Psoas muscle (tissue), 8 donors: ENCODE data around the gene UBL3. TPM values are rescaled to one million over a fixed set of nuclear protein-coding genes. Genes with fewer than 3 reads are reported as not detected.

Experiments used
- ATAC-seq, 4 donors: fragments of 200-7000 bp; cut with Tn5 transposase; one replicate each; pipeline ENCODE4 v1.9.1; 2020; ENCODE audit warnings: moderate library complexity in 3 of 4, mild to moderate bottlenecking in 2 of 4
- DNase-seq, 2 donors: peaks; one replicate each; pipeline ENCODE4 v3.0.0-alpha.2; 2020
- H3K27ac ChIP-seq: fragments of 200-600 bp; one replicate; pipeline ENCODE4 v1.8.0; 2022
- H3K27me3 ChIP-seq, 3 donors: fragments of 200-600 bp in 1 of 3; one replicate each; pipeline versions ENCODE4 v1.6.1 to v1.8.0; 2013 to 2022; ENCODE audit warnings: low read length in 2 of 3, mild to moderate bottlenecking in 2 of 3, moderate library complexity in 1 of 3; ENCODE audit not compliant: insufficient read depth in 3 of 3
- H3K36me3 ChIP-seq, 2 donors: fragments of 200-600 bp in 1 of 2; one replicate each; pipeline versions ENCODE4 v1.6.1 to v1.8.0; 2013 to 2022; ENCODE audit warnings: low read depth in 1 of 2, mild to moderate bottlenecking in 1 of 2, moderate library complexity in 1 of 2; ENCODE audit not compliant: insufficient read depth in 1 of 2
- H3K4me1 ChIP-seq: fragments of 200-600 bp; one replicate; pipeline ENCODE4 v1.8.0; 2022
- H3K4me3 ChIP-seq: fragments of 200-600 bp; one replicate; pipeline ENCODE4 v1.8.0; 2022; ENCODE audit warnings: mild to moderate bottlenecking
- H3K9me3 ChIP-seq: fragments of 200-600 bp; one replicate; pipeline ENCODE4 v1.8.0; 2022
- WGBS, 3 donors: extraction: QIAGEN DNeasy Blood & Tissue Kit; methylation state at CpG; one replicate each; pipeline versions ENCODE4 v1.1.6 to v1.1.7; 2013; 5-methylcytosine and 5-hydroxymethylcytosine counted together
- intact Hi-C, 2 donors: fragments of 100-400 bp; cut with DNase I; formaldehyde crosslinking; loops; one replicate each; pipeline versions ENCODE4 v1.11.0 to v1.14.2; 2022
- polyA plus RNA-seq, 3 donors: library from polyadenylated mRNA; stranded (reverse); fragments of 200-250 nt; gene quantifications; one replicate each; pipeline ENCODE4 v1.2.3, GENCODE V29; 2013
- total RNA-seq, 4 donors: library from RNA; stranded (reverse); fragmentation: NEBNext Ultra II Directional in 2 of 4; extraction: Animal tissue kit (Norgen Biotek cat#: 25700) in 2 of 4; gene quantifications; one replicate each; pipeline versions ENCODE4 v1.2.1 to v1.2.4, GENCODE V29; 2021 to 2023
- TF ChIP-seq, protein P1 (sequence below): fragments of 200-600 bp; IDR thresholded peaks from one replicate; pipeline ENCODE4 v1.8.0; 2022; ENCODE audit warnings: antibody characterized with exemption
- donor health status: healthy with polysubstance abuse.
- donor health status: DM: no; HTN: no; CAD: no; lungs with moderate emphysema.
- donor health status: Bipolar disorder and iron deficiency.
- donor health status: healthy.
- donor health status: DM: yes; HTN: yes; CAD: no.
- donor health status: DM: no; HTN: no; CAD: no.
- donor health status: DM: no; HTN: no; CAD: no.
- donor health status: DM: yes; HTN: yes; CAD: no.

The UBL3 gene
- total and polyA plus RNA-seq, 7 donors = 15.7 to 43.8 (median 22.8) TPM

DNA sequence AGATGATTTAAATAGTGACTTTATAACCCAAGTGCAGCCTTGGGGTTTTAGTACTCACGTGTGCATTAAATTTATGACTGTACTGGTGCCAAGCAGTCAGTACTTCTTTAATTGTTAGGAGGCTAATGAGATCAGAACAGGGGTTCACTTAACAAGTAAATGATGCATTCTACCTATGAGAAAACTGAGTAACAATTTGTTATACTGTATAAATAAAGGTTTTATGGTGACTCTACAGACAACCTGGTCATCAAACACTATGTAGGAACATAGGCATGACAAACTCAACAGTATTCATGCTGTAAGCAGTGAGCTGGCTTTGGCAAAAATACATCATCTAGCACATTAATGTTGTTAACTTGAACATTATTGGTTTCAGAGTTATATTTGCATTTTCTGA is 75.6 kb downstream of the UBL3 start:
- no peak for DNase-seq
- H3K9me3 ChIP-seq = no peaks in the 10 kb centered on the region
- intact Hi-C loops = loop anchor here (5.0 to 10.0 kb wide), 3 partner anchors 72 to 337 kb away; no protein-coding TSS in a partner anchor
- H3K27me3 ChIP-seq = no peaks in the 10 kb centered on the region
- no peak for ATAC-seq
- peaks cover 0 to 6% of the 10 kb centered on the region in 2 donors for H3K36me3 ChIP-seq
- no peaks in the 10 kb centered on the region for H3K4me1 ChIP-seq
- no peak overlapping the region for H3K27ac ChIP-seq
- TF ChIP-seq, protein P1, sequence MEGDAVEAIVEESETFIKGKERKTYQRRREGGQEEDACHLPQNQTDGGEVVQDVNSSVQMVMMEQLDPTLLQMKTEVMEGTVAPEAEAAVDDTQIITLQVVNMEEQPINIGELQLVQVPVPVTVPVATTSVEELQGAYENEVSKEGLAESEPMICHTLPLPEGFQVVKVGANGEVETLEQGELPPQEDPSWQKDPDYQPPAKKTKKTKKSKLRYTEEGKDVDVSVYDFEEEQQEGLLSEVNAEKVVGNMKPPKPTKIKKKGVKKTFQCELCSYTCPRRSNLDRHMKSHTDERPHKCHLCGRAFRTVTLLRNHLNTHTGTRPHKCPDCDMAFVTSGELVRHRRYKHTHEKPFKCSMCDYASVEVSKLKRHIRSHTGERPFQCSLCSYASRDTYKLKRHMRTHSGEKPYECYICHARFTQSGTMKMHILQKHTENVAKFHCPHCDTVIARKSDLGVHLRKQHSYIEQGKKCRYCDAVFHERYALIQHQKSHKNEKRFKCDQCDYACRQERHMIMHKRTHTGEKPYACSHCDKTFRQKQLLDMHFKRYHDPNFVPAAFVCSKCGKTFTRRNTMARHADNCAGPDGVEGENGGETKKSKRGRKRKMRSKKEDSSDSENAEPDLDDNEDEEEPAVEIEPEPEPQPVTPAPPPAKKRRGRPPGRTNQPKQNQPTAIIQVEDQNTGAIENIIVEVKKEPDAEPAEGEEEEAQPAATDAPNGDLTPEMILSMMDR = no peak
- 62 to 89% (median 63%) methylated on average over 1 of the region's 1 CpG for WGBS, 3 donors
- H3K4me3 ChIP-seq = no peak overlapping the region

- no peaks in the 10 kb centered on the region for H3K4me1 ChIP-seq
- peaks cover 2 to 27% of the 10 kb centered on the region in 2 donors for H3K36me3 ChIP-seq
- H3K9me3 ChIP-seq = no peaks in the 10 kb centered on the region
- no peak overlapping the region for H3K4me3 ChIP-seq
- no peak overlapping the region for H3K27ac ChIP-seq
- 58 to 71% (median 65%) methylated on average over 2 of the region's 2 CpGs for whole genome bisulfite sequencing, 3 donors
- no peaks in the 10 kb centered on the region for H3K27me3 ChIP-seq
- ATAC-seq (peak in 2 of 4 donors; percentile 35 to 67), DNase-seq (no peak)
- TF ChIP-seq, protein P1 = peak; percentile 62
- intact Hi-C loops = loop anchor here (1.0 to 10.0 kb wide), 4 partner anchors 76 to 344 kb away; no protein-coding TSS in a partner anchor
Observed at GRCh38 chr13:29771247-29771646, 79.2 kb downstream of the UBL3 start.

GRCh38 chr13:29767006-29767405 is 83.4 kb downstream of the UBL3 start:
- no peak for DNase-seq
- H3K9me3 ChIP-seq = no peaks in the 10 kb centered on the region
- H3K27me3 ChIP-seq = no peaks in the 10 kb centered on the region
- H3K4me1 ChIP-seq = no peaks in the 10 kb centered on the region
- H3K27ac ChIP-seq = no peak overlapping the region
- no peak for ATAC-seq
- H3K36me3 ChIP-seq = peaks cover 2 to 31% of the 10 kb centered on the region in 2 donors
- TF ChIP-seq, protein P1 = no peak
- intact Hi-C loops = no loop called here
- no peak overlapping the region for H3K4me3 ChIP-seq
- WGBS, 3 donors = 66 to 85% (median 68%) methylated on average over 5 of the region's 5 CpGs

- WGBS, 3 donors = 87 to 89% (median 88%) methylated on average over 2 of the region's 2 CpGs
- Histone ChIP-seq H3K27ac (no peak overlapping the region), H3K4me1 (no peaks in the 10 kb centered on the region), H3K36me3 (peaks cover 2 to 24% of the 10 kb centered on the region in 2 donors), H3K27me3 (no peaks in the 10 kb centered on the region), H3K9me3 (no peaks in the 10 kb centered on the region), H3K4me3 (no peak overlapping the region)
- no peak for DNase-seq
- TF ChIP-seq, protein P1 = no peak
- ATAC-seq = no peak
- intact Hi-C loops = no loop called here
Observed at GRCh38 chr13:29763436-29764180, 86.8 kb downstream of the UBL3 start.
